Stomach (tissue), 4 donors: ENCODE data around the gene NOLC1.

Source experiments
- EP300 ChIP-seq: sonication (generic); formaldehyde crosslinking; IDR thresholded peaks from one replicate; pipeline ENCODE4 v1.6.1; 2017; ENCODE audit warnings: antibody characterized with exemption
- POLR2A ChIP-seq, 4 donors: fragments of 450-650 bp; IDR thresholded peaks; one replicate each; pipeline ENCODE4 v1.6.1; 2016; ENCODE audit warnings: antibody characterized with exemption in 4 of 4, control low read depth in 2 of 4, mild to moderate bottlenecking in 1 of 4, moderate library complexity in 1 of 4
- TF ChIP-seq, protein P1 (sequence below), 7 experiments: fragments of 450-650 bp in 4 of 7; fragments of 200-600 bp in 3 of 7; sonication (generic) in 3 of 7; IDR thresholded peaks; one replicate each; pipeline ENCODE4 v1.5.1; 2016 to 2019; ENCODE audit warnings: antibody characterized with exemption in 7 of 7, control low read depth in 2 of 7, mild to moderate bottlenecking in 1 of 7

DNA sequence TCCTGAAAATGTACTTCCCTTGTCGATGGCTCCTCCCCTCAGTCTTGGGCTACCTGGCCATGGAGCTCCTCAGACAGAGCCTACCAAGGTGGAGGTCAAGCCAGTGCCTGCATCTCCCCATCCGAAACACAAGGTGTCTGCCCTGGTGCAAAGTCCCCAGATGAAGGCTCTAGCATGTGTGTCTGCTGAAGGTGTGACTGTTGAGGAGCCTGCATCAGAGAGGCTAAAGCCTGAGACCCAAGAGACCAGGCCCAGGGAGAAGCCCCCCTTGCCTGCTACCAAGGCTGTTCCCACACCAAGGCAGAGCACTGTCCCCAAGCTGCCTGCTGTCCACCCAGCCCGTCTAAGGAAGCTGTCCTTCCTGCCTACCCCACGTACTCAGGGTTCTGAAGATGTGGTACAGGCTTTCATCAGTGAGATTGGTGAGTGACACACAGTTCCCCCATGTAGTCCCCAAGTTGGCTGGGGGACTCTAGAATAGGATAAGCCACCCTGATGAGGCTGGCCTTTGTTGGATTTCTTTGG, 10.5 kb upstream of the NOLC1 start:
- TF ChIP-seq, protein P1, sequence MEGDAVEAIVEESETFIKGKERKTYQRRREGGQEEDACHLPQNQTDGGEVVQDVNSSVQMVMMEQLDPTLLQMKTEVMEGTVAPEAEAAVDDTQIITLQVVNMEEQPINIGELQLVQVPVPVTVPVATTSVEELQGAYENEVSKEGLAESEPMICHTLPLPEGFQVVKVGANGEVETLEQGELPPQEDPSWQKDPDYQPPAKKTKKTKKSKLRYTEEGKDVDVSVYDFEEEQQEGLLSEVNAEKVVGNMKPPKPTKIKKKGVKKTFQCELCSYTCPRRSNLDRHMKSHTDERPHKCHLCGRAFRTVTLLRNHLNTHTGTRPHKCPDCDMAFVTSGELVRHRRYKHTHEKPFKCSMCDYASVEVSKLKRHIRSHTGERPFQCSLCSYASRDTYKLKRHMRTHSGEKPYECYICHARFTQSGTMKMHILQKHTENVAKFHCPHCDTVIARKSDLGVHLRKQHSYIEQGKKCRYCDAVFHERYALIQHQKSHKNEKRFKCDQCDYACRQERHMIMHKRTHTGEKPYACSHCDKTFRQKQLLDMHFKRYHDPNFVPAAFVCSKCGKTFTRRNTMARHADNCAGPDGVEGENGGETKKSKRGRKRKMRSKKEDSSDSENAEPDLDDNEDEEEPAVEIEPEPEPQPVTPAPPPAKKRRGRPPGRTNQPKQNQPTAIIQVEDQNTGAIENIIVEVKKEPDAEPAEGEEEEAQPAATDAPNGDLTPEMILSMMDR (IDR thresholded peaks at IDR 0.05) = no peak
- TF ChIP-seq EP300 (no peak), POLR2A (IDR thresholded peaks at IDR 0.05) (no peak)
